B cell (primary cell): ENCODE measurements around the gene SLC39A11.

Experiments used
- EZH2 ChIP-seq: IDR thresholded peaks from 2 replicates; pipeline ENCODE4 v1.6.1; 2012; ENCODE audit warnings: borderline replicate concordance, low read depth, mild to moderate bottlenecking, moderate library complexity, low read length; ENCODE audit not compliant: insufficient read depth, poor library complexity, severe bottlenecking
- TF ChIP-seq, protein P1 (sequence below): fragments of 200-600 bp; IDR thresholded peaks from one replicate; pipeline ENCODE4 v1.8.0; 2022; ENCODE audit warnings: antibody characterized with exemption, mild to moderate bottlenecking

DNA sequence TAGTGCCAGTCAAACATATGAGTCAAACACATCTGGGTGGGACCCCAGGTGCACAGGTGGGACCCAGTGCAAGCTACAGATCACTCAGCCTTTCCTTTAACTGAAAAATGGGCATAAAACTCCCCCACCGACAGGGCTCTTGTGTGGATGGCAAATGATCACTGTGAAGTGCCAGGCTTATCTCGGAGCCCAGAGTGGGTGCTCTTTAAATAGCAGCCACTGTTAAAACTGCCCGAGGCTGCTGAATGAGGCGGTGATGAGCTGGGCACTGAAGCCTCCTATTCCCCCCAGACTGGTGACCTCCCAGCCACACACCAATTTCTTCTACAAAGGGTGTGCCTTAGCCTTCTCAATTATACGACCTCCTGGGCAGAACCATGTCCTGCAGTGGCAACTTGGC lies 433.8 kb downstream of the SLC39A11 start:
- TF ChIP-seq, protein P1, sequence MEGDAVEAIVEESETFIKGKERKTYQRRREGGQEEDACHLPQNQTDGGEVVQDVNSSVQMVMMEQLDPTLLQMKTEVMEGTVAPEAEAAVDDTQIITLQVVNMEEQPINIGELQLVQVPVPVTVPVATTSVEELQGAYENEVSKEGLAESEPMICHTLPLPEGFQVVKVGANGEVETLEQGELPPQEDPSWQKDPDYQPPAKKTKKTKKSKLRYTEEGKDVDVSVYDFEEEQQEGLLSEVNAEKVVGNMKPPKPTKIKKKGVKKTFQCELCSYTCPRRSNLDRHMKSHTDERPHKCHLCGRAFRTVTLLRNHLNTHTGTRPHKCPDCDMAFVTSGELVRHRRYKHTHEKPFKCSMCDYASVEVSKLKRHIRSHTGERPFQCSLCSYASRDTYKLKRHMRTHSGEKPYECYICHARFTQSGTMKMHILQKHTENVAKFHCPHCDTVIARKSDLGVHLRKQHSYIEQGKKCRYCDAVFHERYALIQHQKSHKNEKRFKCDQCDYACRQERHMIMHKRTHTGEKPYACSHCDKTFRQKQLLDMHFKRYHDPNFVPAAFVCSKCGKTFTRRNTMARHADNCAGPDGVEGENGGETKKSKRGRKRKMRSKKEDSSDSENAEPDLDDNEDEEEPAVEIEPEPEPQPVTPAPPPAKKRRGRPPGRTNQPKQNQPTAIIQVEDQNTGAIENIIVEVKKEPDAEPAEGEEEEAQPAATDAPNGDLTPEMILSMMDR, result no peak
- no peak for TF ChIP-seq EZH2
